Urothelium cell line (cell line): ENCODE data around the gene MRPS34.
A peak's percentile ranks its signal among the peaks of the same experiment; 100 is the strongest.

Experiments used
- DNase-seq: peaks from one replicate; pipeline ENCODE4 v3.0.0; 2011; ENCODE audit warnings: low spot score, mixed read lengths
- FAIRE-seq: peaks from 2 replicates; lab custom pipeline; 2011; peaks lifted over from hg19 to GRCh38; lab: Jason Lieb, UNC

MRPS34 gene

DNA sequence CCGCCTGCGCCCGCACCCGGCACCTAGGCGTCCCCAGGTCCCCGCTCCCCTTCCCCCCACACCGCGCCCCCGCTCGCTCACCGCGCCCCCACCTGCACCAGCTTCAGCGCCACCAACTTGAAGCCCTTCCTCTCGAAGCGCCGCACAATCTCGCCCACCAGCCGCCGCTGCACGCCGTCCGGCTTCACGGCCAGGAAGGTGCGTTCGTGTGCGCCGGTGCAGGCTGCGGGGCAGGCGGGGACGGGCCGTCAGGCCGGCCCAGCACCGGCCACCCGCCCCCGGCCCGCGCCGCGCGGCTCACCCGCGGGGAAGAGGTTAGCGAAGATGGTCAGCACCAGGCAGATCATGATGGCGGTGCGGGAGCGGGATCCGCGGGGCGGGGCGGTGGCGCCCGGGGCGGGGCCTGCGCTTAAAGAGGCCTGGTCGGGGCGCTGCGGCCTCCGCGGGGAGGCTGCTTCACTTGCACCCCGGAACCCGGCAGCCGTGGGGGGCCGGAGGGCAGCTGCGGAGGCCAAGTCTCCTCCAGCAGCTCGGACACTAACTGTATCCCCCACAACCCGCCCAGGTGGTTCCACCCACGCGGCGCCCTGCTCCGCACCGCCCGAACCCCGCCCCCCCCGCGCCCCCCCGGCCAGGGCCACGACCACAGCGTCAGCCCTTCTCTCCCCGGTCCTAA is 1.6 kb downstream of the MRPS34 start, which contains the start of gene NME3:
Gene NME3, minus strand, starts transcription at position 356 of the 676 bp plus-strand sequence. Its CDS starts 9 bp downstream, at position 347.
- FAIRE-seq, result peak; percentile 65
- peak; percentile 83 for DNase-seq

GRCh38 chr16:1770328-1771187 is 2.4 kb downstream of the MRPS34 start:
- DNase-seq (peak; percentile 67), FAIRE-seq (peak; percentile 71)

- no peak for DNase-seq
- no peak for FAIRE-seq
Measured at GRCh38 chr16:1769402-1770300, 3.3 kb downstream of the MRPS34 start.

GRCh38 chr16:1768767-1769401 is 4.0 kb downstream of the MRPS34 start:
- peak; percentile 46 for FAIRE-seq
- no peak for DNase-seq

GRCh38 chr16:1768061-1768766 is 4.7 kb downstream of the MRPS34 start:
- DNase-seq (no peak), FAIRE-seq (no peak)

- DNase-seq (no peak), FAIRE-seq (no peak)
Measured at GRCh38 chr16:1767116-1767994, 5.6 kb downstream of the MRPS34 start.

GRCh38 chr16:1766701-1767100 is 6.2 kb downstream of the MRPS34 start:
- FAIRE-seq (no peak), DNase-seq (no peak)

GRCh38 chr16:1766231-1766630 is 6.7 kb downstream of the MRPS34 start:
- FAIRE-seq (no peak), DNase-seq (no peak)

DNA sequence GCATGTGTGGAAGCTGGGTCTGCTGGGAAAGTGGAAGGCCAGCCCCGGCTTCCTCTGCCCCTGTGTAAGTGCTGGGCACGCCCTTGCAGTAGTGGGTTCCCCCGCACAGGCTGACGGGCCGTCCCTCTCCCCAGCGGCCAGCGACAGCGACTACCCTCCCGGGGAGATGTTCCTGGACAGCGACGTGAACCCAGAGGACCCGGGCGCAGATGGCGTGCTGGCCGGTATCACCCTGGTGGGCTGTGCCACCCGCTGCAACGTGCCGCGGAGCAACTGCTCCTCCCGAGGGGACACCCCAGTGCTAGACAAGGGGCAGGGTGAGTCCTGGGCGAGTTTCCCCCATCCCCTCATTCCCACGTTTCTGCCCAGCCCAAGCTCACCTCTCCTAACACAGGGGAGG is 7.1 kb downstream of the MRPS34 start:
- FAIRE-seq, result no peak
- DNase-seq, result no peak

- no peak for DNase-seq
- FAIRE-seq, result no peak
Measured at GRCh38 chr16:1764971-1765370, 8.0 kb downstream of the MRPS34 start.

GRCh38 chr16:1763521-1764511 is 9.1 kb downstream of the MRPS34 start:
- DNase-seq (no peak), FAIRE-seq (peak; percentile 32)

DNA sequence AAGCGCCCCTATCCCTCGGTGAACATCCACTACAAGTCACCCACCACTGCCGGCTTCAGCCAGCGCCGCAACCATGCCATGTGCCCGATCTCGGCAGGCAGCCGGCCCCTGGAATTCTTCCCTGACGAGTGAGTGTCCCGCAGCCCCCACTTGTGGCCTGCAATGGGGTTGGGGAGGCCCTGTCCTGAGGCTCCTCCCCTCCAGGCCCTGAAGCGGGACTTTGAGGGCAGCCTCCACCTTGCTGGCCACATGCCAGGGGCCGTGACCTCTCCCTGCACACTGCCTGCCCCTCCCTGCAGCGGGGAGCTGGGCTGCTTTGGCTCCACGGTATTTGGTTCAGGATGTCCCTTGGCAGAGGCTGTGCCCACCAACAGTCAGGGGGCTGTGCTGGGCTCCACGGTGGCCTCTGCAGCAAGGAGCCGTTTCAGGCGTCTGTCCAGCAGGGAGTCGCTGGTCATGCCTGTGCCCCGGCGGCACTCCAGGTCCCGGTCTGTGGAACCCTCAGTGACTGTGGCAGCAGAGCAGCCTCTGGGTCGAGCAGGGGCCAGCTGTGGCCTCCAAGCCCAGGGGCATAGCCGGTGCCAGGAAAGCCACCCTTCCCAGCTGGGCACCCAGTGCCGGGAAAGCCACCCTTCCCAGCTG is 9.9 kb downstream of the MRPS34 start:
- no peak for DNase-seq
- FAIRE-seq, result no peak

GRCh38 chr16:1762196-1762878 is 10.6 kb downstream of the MRPS34 start:
- DNase-seq, result no peak
- FAIRE-seq, result no peak

GRCh38 chr16:1761751-1762150 is 11.2 kb downstream of the MRPS34 start:
- FAIRE-seq, result no peak

DNA sequence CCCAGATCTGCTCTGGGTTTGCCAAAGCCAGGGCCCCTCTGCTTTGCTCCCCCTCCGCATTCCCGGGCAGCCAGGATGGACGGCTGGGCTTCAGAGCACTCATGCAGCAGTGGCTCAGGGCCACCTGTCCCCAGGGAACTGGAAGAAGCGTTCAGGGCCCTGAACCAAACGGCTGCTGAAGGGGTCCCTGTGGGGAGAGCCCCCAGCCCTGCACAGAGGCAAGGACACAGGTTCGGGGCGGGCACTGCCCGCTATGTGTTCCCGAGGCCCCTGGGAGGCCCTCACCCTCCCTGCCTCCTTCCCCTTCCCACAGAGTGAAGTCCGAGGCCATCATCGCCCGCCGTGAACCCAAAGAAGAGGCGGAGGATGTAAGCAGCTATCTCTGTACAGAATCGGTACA is 12.0 kb downstream of the MRPS34 start:
- FAIRE-seq, result no peak
- DNase-seq, result no peak

More at GRCh38 chr16:1761751-1762150, 11.2 kb downstream of the MRPS34 start:
- DNase-seq, result no peak

- FAIRE-seq, result no peak
- no peak for DNase-seq
Measured at GRCh38 chr16:1759511-1759910, 13.4 kb downstream of the MRPS34 start.

DNA sequence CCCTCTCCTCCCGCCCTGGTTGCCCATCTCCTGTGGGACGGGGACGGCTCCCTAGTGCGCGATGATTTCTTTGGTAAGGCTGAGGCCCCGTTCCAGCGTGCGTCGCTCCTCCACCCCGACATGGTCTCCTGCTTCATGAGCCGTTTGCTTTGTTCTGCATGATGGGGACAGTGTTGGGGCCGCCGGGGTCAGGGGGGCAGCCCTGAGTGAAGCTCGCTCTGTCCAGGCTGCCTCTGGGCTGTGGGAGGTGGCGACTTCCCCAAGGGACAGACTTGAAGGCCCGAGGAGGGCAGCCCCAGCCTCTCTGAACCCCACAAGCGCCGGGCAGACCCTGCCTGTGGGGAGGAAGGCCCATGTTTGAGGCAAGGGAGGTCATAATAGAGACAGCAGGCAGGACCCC is 14.0 kb downstream of the MRPS34 start:
- FAIRE-seq (no peak), DNase-seq (no peak)
